ENCODE measurements around the gene LAMP2. TPM values are rescaled to one million over a fixed set of nuclear protein-coding genes. Genes with fewer than 3 reads are reported as not detected.
A peak's percentile ranks its signal among the peaks of the same experiment; 100 is the strongest.

Gene LAMP2
- total RNA-seq, 2 experiments from 2014 or later: 36.8 to 37.9 TPM

GRCh38 chrX:120402369-120402768 lies 66.7 kb downstream of the LAMP2 start:
- Mint-ChIP-seq H3K4me3 (no peak overlapping the region), H3K4me1 (ENCODE audit: low read depth) (no peaks in the 10 kb centered on the region), H3K27ac (no peak overlapping the region), H3K27me3 (ENCODE audit: low read depth) (no peaks in the 10 kb centered on the region), H3K36me3 (ENCODE audit: low read depth) (no peaks in the 10 kb centered on the region), H3K9me3 (ENCODE audit: insufficient read depth) (no peaks in the 10 kb centered on the region)
- ChIA-PET POLR2A (no interaction called here), CTCF (no interaction called here)
- ATAC-seq (no peak), DNase-seq (no peak)

DNA sequence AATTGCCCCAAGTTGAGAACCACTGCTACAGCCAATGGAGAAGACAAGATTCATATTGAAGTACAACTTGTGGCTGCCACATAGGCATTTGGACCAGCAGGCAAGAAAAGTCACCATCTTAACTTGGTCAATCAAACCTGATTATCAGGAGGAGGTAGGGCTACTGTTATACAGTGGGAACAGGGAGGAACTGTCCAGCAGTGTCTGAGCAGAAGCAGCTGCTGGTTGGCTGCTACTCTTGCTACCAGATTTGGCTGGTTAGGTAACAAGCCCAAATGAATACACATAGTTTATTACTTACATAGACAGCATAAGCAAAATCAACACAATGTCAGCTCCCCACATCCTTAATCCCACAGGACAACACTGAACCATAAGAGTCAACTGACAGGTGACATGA lies 67.8 kb downstream of the LAMP2 start:
- POLR2A ChIA-PET: interaction anchor here (0.6 kb wide), 1 partner anchor 114 kb away, joined by 3 read pairs; no protein-coding TSS in a partner anchor
- no peaks in the 10 kb centered on the region for H3K4me1 Mint-ChIP-seq (ENCODE audit: low read depth)
- H3K36me3 Mint-ChIP-seq (ENCODE audit: low read depth): no peaks in the 10 kb centered on the region
- no peak overlapping the region for H3K4me3 Mint-ChIP-seq
- no peaks in the 10 kb centered on the region for H3K27me3 Mint-ChIP-seq (ENCODE audit: low read depth)
- no peak overlapping the region for H3K27ac Mint-ChIP-seq
- H3K9me3 Mint-ChIP-seq (ENCODE audit: insufficient read depth): no peaks in the 10 kb centered on the region
- DNase-seq (no peak), ATAC-seq (no peak)
- CTCF ChIA-PET: no interaction called here

- H3K9me3 Mint-ChIP-seq (ENCODE audit: insufficient read depth): no peaks in the 10 kb centered on the region
- no peaks in the 10 kb centered on the region for H3K36me3 Mint-ChIP-seq (ENCODE audit: low read depth)
- ChIA-PET POLR2A (interaction anchor here (0.8 kb wide), 1 partner anchor 105 kb away, joined by 3 read pairs; no protein-coding TSS in a partner anchor), CTCF (interaction anchor here (0.6 to 2.2 kb wide), 11 partner anchors 10 to 105 kb away, joined by 3 to 12 read pairs (median 4); no protein-coding TSS in a partner anchor)
- no peak overlapping the region for H3K27ac Mint-ChIP-seq
- H3K27me3 Mint-ChIP-seq (ENCODE audit: low read depth): peaks cover 6% of the 10 kb centered on the region
- peak; percentile 58 for ATAC-seq
- peaks cover 8% of the 10 kb centered on the region for H3K4me1 Mint-ChIP-seq (ENCODE audit: low read depth)
- no peak overlapping the region for H3K4me3 Mint-ChIP-seq
- DNase-seq: peak; percentile 41
Measured at GRCh38 chrX:120380699-120381098, 88.4 kb downstream of the LAMP2 start.

- ATAC-seq: no peak
Measured at GRCh38 chrX:120379937-120380681, 89.0 kb downstream of the LAMP2 start.

GRCh38 chrX:120378570-120378969 lies 90.5 kb downstream of the LAMP2 start:
- H3K4me1 Mint-ChIP-seq (ENCODE audit: low read depth): peaks cover 8% of the 10 kb centered on the region
- H3K27me3 Mint-ChIP-seq (ENCODE audit: low read depth): peaks cover 6% of the 10 kb centered on the region
- H3K9me3 Mint-ChIP-seq (ENCODE audit: insufficient read depth): no peaks in the 10 kb centered on the region
- ATAC-seq (no peak), DNase-seq (no peak)
- no peak overlapping the region for H3K4me3 Mint-ChIP-seq
- CTCF ChIA-PET: no interaction called here
- H3K36me3 Mint-ChIP-seq (ENCODE audit: low read depth): no peaks in the 10 kb centered on the region
- POLR2A ChIA-PET: no interaction called here
- H3K27ac Mint-ChIP-seq: no peak overlapping the region

More at GRCh38 chrX:120379937-120380681, 89.0 kb downstream of the LAMP2 start:
- Mint-ChIP-seq H3K36me3 (ENCODE audit: low read depth) (no peaks in the 10 kb centered on the region), H3K27ac (no peak overlapping the region), H3K4me3 (no peak overlapping the region), H3K27me3 (ENCODE audit: low read depth) (peaks cover 6% of the 10 kb centered on the region), H3K9me3 (ENCODE audit: insufficient read depth) (no peaks in the 10 kb centered on the region), H3K4me1 (ENCODE audit: low read depth) (peaks cover 8% of the 10 kb centered on the region)
- DNase-seq: no peak
- ChIA-PET POLR2A (no interaction called here), CTCF (interaction anchor here (0.8 to 2.2 kb wide), 7 partner anchors 9 to 97 kb away, joined by 3 to 12 read pairs (median 5); no protein-coding TSS in a partner anchor)

Other genes starting within 250 kb of the LAMP2 start
- gene ZBTB33, start 218.5 kb downstream of the LAMP2 start, total RNA-seq: 10 to 100 TPM; 11.5 to 12.9 TPM
- not detected for gene TMEM255A, start 157.8 kb downstream of the LAMP2 start, total RNA-seq
- not detected for gene ATP1B4, start 107.2 kb downstream of the LAMP2 start, total RNA-seq
- gene CUL4B, start 91.7 kb upstream of the LAMP2 start, total RNA-seq: 10 to 100 TPM; 29.3 to 31.4 TPM
- gene MCTS1, start 134.8 kb upstream of the LAMP2 start, total RNA-seq: 10 to 100 TPM; 56.0 to 60.5 TPM
- 10 to 100 TPM; 21.1 to 21.9 TPM for gene C1GALT1C1, start 160.8 kb upstream of the LAMP2 start, total RNA-seq

All from activated CD8-positive, alpha-beta T cell treated with anti-CD3 and anti-CD28 coated beads, Interleukin-2, amount 10 ng/mL, durations not matched to agents 7 days and 5 days (primary cell).